Chondrocyte (in vitro differentiated cells): ENCODE data around the gene SEMA6A. TPM values are rescaled to one million over a fixed set of nuclear protein-coding genes. Genes with fewer than 3 reads are reported as not detected.

Experiments
- DNase-seq: peaks from one replicate; pipeline ENCODE4 v3.0.0; 2021; ENCODE audit warnings: mixed read lengths, low spot score
- H3K27ac Mint-ChIP-seq: one replicate; pipeline ENCODE4 v1.8.0; 2021; ENCODE audit warnings: mild to moderate bottlenecking, moderate library complexity, mixed read lengths; ENCODE audit not compliant: unreplicated experiment
- H3K27me3 Mint-ChIP-seq: 2 replicates; pipeline ENCODE4 v1.8.0; 2021; ENCODE audit warnings: low read depth, mixed read lengths
- H3K36me3 Mint-ChIP-seq: 2 replicates; pipeline ENCODE4 v1.8.0; 2021; ENCODE audit warnings: low read depth, mixed read lengths
- H3K4me1 Mint-ChIP-seq: 2 replicates; pipeline ENCODE4 v1.8.0; 2021; ENCODE audit warnings: low read depth, mild to moderate bottlenecking, mixed read lengths
- H3K4me3 Mint-ChIP-seq: one replicate; pipeline ENCODE4 v1.8.0; 2021; ENCODE audit warnings: mild to moderate bottlenecking, moderate library complexity, mixed read lengths; ENCODE audit not compliant: unreplicated experiment
- H3K9me3 Mint-ChIP-seq: 2 replicates; pipeline ENCODE4 v1.8.0; 2021; ENCODE audit warnings: low read depth, mixed read lengths
- CTCF ChIP-seq: fragments of 200-600 bp; sonication (generic); IDR thresholded peaks from 2 replicates; pipeline ENCODE4 v1.5.0; 2021; ENCODE audit warnings: antibody characterized with exemption, mild to moderate bottlenecking, moderate library complexity
- total RNA-seq: library from RNA; stranded (reverse); gene quantifications from 3 replicates; pipeline ENCODE4 v1.2.1, GENCODE V29; 2021

SEMA6A gene
- total RNA-seq, 1 donor from 2014 or later, result 3.9 TPM

- TF ChIP-seq CTCF, result no peak
- no peak overlapping the region for H3K27ac Mint-ChIP-seq
- H3K4me3 Mint-ChIP-seq, result no peak overlapping the region
- no peaks in the 10 kb centered on the region for H3K4me1 Mint-ChIP-seq
- H3K9me3 Mint-ChIP-seq, result peaks cover 12% of the 10 kb centered on the region
- H3K27me3 Mint-ChIP-seq, result no peaks in the 10 kb centered on the region
- DNase-seq, result no peak
- peaks cover 2% of the 10 kb centered on the region for H3K36me3 Mint-ChIP-seq
Observed at GRCh38 chr5:116468583-116468982, 106.0 kb downstream of the SEMA6A start.

- H3K4me3 Mint-ChIP-seq, result no peak overlapping the region
- no peaks in the 10 kb centered on the region for H3K27me3 Mint-ChIP-seq
- H3K9me3 Mint-ChIP-seq, result peaks cover 12% of the 10 kb centered on the region
- H3K27ac Mint-ChIP-seq, result no peak overlapping the region
- no peaks in the 10 kb centered on the region for H3K4me1 Mint-ChIP-seq
- H3K36me3 Mint-ChIP-seq, result peaks cover 2% of the 10 kb centered on the region
- DNase-seq, result no peak
- no peak for TF ChIP-seq CTCF
Observed at GRCh38 chr5:116467465-116467843, 107.2 kb downstream of the SEMA6A start.

- Mint-ChIP-seq H3K9me3 (peaks cover 12% of the 10 kb centered on the region), H3K4me1 (no peaks in the 10 kb centered on the region), H3K27me3 (no peaks in the 10 kb centered on the region), H3K27ac (no peak overlapping the region), H3K4me3 (no peak overlapping the region), H3K36me3 (peaks cover 2% of the 10 kb centered on the region)
- no peak for DNase-seq
- TF ChIP-seq CTCF, result no peak
Observed at GRCh38 chr5:116466727-116467464, 107.7 kb downstream of the SEMA6A start.

DNA sequence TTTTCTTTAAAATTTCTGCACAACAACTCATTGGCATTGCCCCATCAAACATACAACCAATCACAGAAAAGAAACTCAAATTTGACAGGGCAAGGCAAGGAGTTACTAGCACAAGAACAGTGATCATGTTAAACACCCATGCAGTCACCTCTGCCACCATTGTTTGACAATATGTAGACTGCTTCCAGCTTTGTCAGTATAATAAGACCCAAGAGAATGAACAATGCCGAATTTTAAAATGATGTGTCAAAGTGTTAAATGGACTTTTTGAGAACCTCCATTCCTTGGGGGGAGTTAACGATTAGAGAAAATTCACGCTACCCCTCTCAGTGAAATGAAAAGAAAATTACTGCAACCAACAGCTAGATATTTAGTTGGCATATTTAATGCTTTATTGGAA lies 109.2 kb downstream of the SEMA6A start:
- Mint-ChIP-seq H3K27ac (no peak overlapping the region), H3K4me3 (no peak overlapping the region), H3K36me3 (no peaks in the 10 kb centered on the region), H3K4me1 (no peaks in the 10 kb centered on the region), H3K27me3 (no peaks in the 10 kb centered on the region), H3K9me3 (peaks cover 12% of the 10 kb centered on the region)
- DNase-seq, result no peak
- TF ChIP-seq CTCF, result no peak

DNA sequence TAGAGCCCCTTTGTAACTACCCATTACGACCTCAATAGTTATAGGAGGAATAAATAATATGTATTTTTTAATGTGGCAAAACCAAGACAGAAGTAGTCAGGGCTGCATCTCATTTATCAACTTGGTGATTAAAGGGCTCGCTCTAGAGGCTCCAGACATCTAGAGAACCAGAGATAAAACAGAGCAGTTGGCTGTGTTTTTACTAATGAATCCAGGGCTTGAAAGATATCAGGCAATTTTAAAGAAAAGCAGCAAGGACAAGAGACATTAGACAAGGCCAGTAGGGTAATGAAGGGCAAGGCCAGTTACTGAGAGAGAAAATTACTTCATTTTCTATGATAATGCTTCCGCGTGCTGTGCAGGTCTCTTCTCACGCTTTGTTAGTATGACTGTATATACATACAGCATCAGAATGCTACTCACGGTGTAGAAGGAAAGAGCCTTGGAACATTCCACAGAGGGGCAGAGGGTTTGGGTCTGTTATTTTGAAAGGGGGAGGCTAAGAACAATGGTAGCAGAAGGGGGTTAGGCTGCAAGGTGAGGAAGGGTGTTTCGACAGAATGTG lies 110.4 kb downstream of the SEMA6A start:
- Mint-ChIP-seq H3K9me3 (peaks cover 11% of the 10 kb centered on the region), H3K4me3 (no peak overlapping the region), H3K27ac (no peak overlapping the region), H3K27me3 (no peaks in the 10 kb centered on the region), H3K4me1 (no peaks in the 10 kb centered on the region), H3K36me3 (no peaks in the 10 kb centered on the region)
- TF ChIP-seq CTCF, result no peak
- DNase-seq, result no peak
